GM21528 (cell line): ENCODE results near the gene CEL.
A peak's percentile ranks its signal among the peaks of the same experiment; 100 is the strongest.
"Not testable (repeated sequence)": the region's sequence is repeated elsewhere in the genome, so short reads cannot be mapped to it uniquely, and the experiment has no call there.

Experiments used
- ATAC-seq: cut with Tn5 transposase; IDR thresholded peaks from one replicate; pipeline ENCODE4 v1.9.1; 2021; ENCODE audit warnings: mild to moderate bottlenecking, moderate library complexity; ENCODE audit not compliant: unreplicated experiment, low FRiP score

The CEL gene

DNA sequence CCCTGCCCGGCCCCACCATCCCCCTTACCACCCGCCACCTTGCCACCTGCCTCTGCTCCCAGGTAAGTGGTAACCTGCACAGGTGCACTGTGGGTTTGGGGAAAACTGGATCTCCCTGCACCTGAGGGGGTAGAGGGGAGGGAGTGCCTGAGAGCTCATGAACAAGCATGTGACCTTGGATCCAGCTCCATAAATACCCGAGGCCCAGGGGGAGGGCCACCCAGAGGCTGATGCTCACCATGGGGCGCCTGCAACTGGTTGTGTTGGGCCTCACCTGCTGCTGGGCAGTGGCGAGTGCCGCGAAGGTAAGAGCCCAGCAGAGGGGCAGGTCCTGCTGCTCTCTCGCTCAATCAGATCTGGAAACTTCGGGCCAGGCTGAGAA, at the start of gene CEL:
Gene CEL, plus strand, starts transcription at position 218 of the 382 bp plus-strand sequence. Its CDS starts 22 bp downstream, at position 240.
- ATAC-seq, result not testable (repeated sequence)

DNA sequence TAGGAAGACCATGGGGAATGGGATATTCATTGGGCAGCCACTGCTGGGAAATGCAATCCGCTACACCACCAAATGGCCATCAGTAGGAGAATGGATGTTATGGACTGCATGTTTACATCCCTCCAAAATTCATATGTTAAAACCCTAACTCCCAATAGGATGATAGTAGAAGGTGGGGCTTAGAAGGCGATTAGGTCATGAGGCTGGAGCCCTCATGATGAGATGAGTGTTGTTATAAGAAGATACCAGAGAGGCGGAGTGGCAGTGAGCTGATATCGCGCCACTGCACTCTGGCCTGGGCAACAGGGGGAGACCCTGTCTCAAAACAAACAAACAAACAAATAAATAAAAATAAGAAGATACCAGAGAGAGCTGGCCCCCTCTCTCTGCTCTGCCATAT, 47.1 kb upstream of the CEL start:
- ATAC-seq, result no peak

DNA sequence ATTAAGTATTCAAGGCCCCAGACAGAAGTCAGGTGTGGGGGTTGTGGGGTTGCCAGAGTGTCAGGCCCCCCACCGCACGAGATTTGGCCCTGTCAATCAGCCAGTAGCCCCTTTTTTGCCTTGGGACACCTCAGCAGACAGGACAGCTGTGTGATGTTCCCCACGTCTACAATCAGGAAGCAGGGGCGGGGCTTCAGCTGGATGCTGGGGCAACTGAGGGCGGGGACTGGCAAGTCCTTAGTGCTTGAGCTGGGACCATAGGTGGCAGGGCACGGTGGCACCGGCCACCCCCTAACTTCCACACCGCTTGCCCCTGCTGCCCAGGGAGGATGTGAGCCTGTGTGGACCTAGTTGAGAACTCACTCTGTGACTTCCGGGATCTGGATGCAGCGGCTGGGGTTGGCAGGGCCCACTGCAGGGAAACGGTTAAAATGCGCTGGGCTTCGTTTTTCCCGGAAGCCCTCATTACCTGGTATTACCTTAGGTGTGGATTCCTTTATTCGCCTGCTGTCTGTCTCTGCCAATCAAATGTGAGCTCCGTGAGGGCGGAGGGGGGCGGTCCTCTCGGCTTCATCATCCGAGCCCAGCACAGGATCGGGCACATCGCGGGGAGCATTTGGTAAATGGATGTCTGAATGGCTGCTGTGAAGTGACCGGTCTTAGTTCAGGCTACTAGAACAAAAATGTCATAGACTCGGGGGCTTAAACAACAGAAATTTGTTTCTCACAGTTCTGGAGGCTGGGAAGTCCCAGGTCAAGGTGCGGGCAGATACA, 38.5 kb upstream of the CEL start:
- ATAC-seq, result no peak

DNA sequence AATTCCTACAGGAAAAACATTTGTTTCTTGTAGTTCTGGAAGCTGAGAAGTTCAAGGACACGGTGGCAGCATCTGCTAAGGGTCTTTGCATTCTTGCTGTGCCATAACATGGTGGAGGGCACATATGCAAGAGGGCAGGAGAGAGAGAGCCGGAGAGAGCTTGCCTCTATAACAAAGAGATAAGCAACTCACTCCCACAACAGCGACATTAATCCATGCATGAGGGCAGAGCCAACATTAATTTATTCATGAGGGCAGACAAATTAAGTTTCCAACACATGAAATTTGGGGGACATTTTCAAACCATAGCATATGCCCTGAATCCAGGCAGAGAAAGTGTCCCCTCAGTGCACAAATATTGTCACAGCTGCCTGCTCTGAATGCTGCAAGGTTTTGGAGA, 35.4 kb upstream of the CEL start:
- ATAC-seq, result no peak

DNA sequence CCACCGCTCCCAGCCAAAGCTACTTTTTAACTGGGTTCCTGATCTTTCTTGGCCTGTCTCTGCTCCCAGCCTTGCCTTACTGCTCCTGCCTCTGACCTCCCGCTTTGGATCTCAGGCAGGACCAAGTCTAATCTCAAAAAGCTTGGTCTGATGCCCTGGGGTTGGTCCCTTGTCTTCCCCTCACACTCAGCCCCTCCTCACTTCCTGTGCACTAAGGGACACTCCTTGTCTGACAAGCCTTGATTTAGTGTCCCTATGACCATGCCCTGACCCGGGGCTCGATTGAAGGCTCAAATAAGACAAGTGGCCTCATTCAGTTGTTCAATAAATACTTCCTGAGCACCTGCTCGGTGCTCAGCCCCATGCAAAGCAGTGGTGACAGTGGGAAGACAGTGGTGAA, 34.6 kb upstream of the CEL start:
- no peak for ATAC-seq

DNA sequence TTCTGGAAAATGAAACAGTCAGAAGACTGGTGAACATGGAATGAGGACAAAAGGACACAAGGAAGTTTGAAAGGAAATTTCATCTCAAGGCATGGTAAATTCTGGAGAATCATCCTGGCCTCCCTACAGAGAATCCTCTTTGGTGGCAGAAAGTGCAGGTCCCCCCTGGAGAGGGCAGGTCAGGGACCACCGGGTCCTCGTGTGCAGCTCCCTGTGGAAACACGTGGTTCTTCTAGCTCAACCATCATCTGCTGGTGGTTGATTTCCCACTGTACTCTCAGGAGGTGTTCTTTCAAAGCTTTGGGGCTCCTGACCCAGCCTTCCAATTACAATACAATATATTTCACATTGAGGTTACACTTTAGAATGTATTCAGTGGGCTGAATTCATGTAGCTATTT, 33.6 kb upstream of the CEL start:
- no peak for ATAC-seq

DNA sequence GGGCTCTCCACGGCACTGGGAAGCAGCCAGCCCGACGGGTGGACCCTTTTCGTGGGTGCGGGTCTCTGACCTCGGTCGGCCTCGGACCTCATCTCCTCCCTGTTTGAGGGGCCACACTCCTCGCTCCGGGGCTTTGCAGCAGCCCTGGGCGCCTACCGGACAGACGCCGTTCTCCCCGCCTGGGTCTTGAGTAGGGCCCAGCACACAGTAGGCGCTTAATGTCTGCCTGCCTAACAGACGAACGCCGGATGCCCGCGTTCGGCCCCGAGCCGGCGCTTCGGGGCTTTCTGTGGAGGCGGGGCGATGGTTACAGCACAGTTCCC, 31.8 kb upstream of the CEL start:
- ATAC-seq, result peak; percentile 29

DNA sequence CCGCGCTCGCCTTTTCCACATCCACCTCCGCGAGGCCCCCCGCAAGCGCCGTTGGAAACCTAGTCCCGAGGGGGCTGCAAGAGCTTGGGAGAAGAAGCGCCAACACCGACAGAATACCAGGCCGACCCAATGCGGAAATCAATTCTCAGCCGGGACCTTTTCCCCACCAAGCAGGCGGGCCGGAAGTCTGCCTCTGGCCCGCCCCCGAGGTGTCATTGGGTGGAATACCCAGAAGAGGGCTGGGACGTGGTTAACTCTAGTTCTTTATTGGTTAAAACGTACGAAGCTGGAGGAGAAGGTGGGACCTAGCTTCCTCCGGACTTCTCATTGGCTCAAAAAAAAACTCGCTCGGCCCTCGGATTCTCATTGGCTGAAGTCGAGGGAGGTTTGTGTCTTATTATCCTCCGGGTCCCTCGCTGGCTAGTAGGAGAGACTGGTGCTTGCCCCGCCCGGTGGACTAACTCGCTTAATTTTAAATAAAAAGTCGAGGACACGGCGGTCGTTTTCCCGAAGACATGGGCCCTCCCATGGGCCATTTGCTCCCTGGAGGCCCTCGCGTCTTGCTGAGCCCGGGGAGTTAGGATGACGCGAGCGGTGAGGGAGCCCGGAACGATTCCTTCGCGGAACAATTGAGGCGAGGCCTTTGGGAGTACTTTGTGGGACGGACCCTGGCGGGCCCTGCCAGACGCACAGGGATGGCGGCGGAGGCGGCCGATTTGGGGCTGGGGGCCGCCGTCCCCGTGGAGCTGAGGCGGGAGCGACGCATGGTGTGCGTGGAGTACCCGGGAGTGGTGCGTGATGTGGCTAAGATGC, 31.3 kb upstream of the CEL start, which contains the start of gene GTF3C5:
Gene GTF3C5, plus strand, starts transcription at position 681 of the 813 bp plus-strand sequence. Its CDS starts 15 bp downstream, at position 696.
- peak; percentile 93 for ATAC-seq

DNA sequence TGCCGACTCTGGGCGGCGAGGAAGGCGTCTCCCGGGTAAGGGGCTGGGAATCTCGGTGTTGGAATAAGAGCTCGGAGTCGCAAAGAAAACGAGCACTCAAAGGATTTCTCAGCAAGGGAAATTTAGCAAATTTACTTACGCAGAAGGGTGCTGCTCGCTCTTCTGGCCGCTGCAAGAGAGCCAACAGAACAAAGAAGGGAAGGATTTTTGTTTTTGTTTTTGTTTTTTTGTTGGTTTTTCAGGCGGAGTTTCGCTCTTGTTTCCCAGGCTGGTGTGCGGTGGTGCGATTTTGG, 30.7 kb upstream of the CEL start:
- no peak for ATAC-seq

DNA sequence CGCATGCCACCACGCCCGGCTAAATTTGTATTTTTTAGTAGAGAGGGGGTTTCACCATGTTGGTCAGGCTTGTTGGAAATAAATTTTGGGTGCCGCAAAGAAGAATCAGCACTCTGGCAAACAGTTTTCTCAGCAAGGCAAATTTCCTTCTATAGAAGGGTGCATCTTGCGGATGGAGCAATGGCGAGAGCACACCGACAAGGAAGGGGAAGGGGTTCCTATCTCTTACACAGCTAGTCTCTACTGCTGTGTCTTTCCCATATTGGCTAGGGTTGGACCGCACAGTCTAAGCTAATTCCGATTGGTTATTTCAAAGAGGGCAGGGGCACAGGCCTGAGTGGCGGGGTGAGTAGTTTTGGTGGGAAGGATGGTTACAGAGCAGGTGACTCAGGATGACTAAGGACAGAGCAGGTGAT, 30.3 kb upstream of the CEL start:
- no peak for ATAC-seq

DNA sequence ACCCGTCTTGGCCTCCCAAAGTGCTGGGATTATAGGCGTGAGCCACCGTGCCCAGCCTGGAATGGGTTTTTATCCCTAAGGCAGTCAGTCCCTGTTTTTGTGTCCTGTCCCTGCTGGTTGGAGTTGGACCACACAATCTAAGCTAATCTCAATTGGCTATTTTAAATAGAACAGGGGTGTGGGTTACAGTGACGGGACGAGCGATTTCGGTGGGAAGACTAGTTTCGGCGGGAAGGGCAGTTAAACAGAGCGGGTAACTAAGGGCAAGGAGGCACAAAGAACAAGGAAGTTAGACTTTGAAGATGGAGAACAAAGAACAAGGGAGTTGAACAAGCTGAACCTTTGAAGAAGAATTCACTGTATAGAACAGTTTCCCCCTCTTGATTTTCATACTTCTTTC, 29.6 kb upstream of the CEL start:
- no peak for ATAC-seq

DNA sequence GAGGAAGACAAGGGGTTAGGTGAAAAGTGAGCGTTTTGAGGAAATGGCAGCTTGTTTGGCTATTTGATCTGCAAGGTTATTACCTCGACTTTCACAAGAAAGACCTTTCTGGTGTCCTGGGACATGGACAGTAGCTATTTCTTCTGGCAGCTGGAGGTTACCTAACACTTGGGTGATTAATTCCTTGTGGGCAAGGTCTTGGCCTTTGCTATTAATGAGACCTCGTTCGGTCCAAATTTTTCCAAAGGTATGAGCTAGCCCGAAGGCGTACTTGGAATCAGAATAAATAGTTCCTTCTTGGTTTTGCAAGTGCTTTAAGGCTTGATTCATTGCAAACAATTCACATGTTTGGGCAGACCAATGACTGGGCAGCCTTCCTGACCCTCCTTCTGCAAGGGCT, 26.1 kb upstream of the CEL start:
- no peak for ATAC-seq

DNA sequence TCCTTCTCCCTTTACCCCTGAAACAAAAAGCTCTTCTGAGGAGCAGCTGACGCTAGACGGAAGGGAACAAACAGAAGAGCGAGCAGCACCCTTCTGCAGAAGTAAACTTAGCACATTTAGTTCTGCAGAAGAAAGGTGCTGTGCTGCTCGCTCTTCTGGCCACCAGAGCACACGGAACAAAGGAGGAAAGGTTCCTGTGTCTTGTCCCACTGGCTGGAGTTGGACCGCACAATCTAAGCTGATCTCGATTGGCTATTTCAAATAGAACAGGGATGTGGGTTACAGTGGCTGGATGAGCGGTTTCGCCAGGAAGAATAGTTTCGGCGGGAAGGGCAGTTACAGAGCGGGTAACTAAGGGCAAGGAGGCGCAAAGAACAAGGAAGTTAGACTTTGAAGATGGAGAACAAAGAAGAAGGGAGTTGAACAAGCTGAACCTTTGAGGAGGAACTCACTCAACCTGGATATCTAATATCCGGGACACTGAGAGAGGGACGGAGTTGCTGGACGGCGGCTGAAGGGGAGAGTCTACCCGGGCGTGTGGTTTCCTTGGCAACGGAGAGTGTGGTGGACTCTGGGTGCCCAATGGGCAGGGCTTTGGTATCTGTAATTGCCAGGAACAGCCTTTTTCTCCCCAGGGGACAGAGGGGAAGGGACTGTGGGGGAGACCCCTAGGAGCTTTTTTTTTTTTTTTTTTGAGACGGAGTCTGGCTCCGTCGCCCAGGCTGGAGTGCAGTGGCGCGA, 23.8 kb upstream of the CEL start:
- ATAC-seq, result no peak

DNA sequence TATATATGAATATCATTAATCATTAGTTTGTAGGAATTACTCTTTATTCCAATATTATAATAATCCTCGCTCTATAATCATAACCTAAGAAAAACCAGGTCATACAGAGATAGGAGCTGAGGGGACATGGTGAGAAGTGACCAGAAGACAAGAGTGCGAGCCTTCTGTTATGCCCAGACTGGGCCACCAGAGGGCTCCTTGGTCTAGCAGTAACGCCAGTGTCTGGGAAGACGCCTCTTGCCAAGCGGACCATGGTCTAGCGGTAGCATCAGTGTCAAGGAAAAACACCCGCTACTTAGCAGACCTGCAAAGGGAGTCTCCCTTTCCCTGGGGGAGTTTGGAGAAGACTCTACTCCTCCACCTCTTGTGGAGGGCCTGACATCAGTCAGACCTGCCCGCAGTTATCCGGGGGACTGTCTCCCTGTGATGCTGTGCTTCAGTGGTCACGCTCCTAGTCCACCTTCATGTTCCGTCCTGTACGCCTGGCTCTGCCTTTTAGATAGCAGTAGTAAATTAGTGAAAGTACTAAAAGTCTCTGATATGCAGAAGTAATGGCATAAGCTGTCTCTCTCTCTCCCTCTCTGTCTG, 20.8 kb upstream of the CEL start:
- not testable (repeated sequence) for ATAC-seq

DNA sequence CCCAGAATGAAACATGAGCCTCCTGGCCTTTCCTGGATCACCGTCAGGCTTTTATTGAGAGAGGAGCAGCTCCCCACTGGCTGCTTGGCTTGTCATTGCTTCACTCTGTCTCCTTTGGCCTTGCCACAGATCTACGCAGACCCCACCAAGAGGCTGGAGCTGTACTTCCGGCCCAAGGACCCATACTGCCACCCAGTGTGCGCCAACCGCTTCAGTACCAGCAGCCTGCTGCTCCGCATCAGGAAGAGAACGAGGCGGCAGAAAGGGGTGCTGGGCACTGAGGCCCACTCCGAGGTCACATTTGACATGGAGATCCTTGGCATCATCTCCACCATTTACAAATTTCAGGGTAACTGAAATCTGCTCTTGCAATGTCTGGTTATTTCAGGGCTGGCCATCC, 19.8 kb upstream of the CEL start:
- ATAC-seq, result no peak

DNA sequence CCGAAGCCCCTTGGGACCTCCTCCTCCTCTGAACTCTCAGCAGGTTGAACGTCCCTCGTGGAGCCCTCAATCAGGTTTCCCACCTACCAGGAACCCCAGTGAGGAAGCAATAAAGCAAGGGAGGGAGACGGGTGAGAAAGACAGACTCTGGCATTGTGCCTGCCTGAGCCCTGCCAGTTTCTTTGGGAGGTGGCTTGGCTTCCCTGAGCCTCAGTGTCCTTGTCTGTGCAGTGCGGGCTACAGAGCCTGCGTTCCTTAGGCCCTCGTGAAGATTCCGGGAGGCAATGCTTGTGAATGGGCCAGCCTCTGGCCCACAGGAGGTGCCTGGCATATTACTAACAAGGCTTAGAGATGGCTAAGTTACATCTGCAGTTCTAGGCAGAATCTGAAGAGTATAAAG, 19.1 kb upstream of the CEL start:
- ATAC-seq, result no peak

DNA sequence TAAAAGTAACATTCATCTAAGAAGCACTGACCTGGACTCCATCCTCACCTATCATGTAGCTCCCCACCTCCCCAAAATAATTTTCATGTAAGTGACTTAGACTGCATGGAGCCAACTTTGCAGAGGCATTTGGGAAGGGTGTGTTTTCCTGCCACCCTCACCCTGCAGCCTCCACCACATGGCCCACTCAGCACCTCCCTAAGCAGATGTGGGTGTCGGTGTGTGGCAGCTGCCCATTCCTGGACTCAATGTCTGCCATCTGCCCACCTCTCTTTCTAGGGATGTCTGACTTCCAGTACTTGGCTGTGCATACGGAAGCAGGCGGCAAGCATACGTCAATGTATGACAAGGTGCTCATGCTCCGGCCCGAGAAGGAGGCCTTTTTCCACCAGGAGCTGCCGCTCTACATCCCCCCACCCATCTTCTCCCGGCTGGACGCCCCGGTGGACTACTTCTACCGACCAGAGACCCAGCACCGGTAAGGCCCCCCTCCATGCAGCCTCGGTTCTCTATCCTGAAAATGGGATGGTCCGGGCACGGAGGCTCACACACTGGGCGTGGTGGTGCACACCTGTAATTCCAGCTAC, 18.2 kb upstream of the CEL start:
- no peak for ATAC-seq

DNA sequence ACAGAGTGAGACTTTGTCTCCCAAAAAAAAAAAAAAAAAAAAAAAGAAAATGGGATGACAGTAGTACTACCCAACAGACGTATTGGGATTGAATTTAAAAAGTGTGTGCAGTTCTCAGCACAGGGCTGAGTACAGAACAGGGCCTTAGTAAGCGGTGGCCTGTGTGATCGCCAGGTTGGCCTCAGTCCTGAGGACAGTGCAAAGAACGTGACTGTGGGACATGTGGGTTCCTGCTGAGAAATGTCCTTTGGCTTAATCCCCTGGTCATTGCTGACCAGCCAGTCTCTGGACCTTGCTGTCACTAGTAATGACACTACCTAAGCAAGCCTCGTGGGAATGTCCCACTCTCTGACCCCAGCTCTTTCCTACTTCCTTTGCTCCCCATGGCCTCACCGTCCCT, 17.7 kb upstream of the CEL start:
- no peak for ATAC-seq

DNA sequence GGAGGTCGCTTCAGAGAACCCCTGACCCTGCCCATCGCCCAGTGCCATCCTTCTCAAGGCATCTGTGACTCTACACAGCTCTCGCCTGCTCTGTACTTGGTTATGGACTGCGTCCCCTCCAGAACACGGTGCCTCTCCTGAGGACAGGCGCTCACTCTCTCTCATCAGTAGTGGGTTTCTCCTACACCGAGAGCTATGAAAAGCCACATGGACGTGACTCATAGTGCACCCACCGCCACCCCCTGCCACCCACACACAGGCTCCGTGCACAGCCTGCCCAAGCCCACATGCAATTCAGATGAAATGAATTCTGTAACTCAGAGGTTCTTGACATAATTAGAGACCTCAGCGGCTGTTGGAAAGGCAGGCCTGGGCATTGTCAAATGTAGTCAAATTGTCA, 17.1 kb upstream of the CEL start:
- no peak for ATAC-seq

DNA sequence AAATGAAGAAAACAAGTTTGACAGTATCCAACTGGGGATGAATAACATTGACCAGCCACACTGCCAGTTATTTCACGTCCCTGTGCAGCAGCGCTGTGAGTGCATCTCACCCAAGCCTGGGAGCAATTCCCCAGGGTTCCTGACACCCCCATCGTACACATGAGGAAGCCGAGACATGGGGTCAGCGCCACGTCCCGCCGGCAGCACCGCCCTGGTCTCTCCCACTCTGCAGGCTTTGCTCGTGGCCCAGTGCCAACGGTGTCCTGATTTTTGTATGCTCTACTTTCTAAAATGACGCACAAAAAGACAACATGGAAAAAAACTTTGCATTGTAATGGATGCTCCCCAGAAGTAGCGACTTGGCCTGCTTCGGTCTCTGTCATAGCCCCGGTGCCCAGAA, 16.6 kb upstream of the CEL start:
- ATAC-seq, result no peak
